GM19023 (cell line): ENCODE results near the gene TEX54.
"Not testable (repeated sequence)": the region's sequence is repeated elsewhere in the genome, so short reads cannot be mapped to it uniquely, and the experiment has no call there.

Experiments
- ATAC-seq: cut with Tn5 transposase; IDR thresholded peaks from one replicate; pipeline ENCODE4 v1.9.1; 2021; ENCODE audit warnings: mild to moderate bottlenecking, moderate library complexity; ENCODE audit not compliant: unreplicated experiment

The TEX54 gene

DNA sequence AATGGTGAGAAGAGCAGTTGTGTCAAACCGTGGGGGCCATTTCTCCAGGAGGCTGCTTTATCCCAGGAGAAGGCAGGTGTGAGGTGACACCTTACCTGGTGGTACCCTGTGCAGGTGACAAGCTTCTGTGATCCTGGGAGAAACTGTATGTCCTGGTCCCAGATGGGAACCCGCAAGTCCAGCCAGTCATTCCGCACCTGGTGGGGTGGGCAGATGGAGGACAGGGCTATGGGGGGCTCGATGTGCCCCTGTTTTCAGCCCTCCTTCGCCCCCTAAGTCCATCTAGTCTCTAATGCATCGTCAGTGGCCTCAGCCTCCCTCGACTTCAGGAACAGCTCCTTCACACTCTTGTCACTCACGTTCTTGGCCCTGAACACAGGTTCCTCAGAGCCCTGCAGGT, 2.7 kb upstream of the TEX54 start:
- ATAC-seq, result no peak

DNA sequence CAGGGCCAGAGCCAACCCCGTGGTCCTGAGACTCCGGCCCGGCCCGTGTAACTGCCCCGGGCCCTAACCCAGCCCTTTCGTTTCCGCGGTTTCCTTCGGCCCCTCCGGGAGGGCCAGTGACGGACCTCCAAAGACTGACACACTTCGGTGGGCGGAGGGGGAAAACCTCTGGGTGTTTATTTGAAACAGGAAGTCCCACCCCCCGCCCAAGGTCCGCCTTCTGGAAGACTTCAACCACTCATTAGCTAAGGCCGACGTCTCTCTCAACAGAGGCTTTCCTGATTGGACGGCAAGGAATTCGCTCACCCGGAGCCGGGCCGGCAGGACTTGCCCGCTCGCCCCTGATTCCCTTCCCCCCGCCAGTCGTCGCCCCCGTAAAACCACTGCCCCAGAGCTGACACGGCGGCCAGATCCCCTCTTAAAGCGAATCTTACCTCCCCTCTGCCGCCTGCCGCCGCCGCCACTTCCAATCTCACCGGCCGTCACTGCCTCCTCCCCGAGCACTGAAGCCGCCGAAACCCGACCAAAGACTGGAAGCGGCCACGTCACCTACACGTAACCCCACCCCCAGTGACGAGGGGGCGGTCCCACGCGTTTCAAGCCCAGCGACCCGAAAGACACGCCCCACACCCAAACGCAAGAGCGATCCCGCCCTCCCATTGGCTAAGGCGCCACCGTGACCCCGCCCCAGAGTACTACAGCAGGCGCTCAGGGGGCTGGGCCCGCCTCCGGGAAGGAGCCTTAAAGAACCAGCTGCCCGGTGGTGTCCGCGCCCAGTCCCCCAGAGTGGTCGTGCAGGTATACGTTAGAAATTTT, 913 bp downstream of the TEX54 start, which contains the start of gene STX5:
Gene STX5, minus strand, starts transcription at position 532 of the 816 bp plus-strand sequence. CDS start 808 bp downstream, outside the sequence.
- peak; percentile 88 for ATAC-seq

DNA sequence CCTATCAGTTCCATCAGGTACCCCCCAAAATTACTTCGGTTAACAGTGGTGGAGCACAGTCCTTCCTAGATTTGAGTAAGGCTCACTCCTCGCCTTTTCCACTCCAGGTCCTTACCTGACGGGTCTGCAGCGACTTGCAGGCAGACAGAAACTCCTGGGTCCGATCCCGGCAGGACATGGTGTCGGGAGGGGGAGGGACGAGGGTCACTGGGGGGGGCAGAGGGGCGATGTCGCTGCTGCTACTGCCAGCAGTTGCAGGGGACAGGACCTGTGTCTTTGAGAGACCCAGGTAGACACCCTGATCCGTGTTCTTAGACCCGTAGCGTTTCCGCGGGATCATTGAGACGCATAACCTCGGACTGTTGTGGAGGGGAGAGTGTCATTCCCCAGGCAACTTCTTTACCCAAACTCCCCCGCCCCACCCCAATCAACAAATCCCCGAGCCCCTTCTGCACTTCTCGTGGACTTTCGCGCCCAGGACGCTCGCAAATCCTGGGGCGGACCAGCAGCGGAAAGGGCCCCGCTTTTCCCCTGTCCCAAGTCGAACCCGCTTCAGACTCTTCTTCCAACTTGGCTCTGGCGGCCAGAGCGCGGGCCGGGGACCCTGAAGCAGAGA, 1.6 kb downstream of the TEX54 start:
- ATAC-seq, result peak; percentile 2

DNA sequence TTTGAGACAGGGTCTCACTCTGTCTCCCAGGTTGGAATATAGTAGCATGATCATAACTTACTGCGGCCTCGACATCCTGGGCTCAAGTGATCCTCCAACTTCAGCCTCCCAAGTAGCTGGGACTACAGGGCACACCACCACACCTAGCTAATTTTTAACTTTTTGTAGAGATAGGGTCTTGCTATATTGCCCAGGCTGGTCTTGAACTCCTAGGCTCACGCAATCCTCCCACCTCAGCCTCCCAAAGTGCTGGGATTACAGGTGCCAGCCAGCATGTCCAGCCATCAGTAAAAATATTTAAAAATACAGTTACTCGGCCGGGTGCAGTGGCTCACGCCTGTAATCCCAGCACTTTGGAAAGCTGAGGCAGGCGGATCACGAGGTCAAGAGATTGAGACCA, 4.5 kb downstream of the TEX54 start:
- ATAC-seq, result not testable (repeated sequence)

DNA sequence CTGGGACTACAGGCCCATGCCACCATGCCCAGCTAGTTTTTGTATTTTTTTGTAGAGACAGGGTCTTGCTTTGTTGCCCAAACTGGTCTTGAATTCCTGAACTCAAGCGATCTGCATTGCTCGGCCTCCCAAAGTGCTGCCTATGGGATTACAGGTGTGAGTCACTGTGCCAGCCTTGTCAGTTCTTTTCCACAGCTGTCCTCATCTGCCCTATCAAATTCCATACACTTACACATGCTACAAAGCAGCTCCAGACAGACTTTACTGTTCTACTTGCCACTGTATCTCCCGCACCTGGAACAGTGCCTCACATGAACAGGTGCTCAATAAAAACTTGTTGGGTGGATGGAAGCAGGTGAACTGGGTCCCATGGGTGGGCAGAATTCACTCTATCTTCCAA, 9.0 kb downstream of the TEX54 start:
- no peak for ATAC-seq

DNA sequence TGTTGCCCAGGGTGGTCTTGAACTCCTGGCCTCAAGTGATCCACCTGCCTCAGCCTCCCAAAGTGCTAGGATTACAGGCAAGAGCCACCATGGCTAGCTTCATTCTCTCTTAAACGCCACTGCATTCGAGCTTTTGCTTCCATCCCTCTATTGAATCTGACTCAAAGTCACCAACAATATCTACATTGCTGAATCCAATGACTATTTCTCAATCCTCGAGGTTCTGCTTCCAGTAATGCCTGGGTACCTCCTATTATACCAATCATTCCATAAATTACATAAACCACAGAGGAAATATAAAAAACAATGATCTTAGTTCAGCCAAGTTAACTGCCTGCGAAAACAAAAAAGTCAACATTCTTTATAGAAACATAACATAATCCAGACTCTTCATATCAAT, 15.5 kb downstream of the TEX54 start:
- no peak for ATAC-seq

DNA sequence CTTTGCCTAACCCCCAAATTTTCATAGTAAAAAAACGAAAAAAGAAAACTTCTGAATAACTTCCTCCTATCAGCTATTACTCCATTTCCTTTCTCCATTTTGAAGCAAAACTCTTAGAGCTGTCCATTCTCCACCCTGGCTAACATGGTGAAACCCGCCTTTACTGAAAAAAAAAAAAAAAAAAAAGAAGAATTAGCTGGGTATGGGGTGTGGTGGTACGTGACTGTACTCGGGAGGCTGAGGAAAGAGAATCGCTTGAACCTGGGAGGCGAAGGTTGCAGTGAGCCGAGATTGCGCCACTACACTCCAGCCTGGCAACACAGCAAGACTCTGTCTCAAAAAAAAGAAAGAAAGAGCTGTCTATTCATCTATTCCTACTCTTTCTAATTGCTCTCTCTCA, 16.1 kb downstream of the TEX54 start:
- ATAC-seq, result no peak

DNA sequence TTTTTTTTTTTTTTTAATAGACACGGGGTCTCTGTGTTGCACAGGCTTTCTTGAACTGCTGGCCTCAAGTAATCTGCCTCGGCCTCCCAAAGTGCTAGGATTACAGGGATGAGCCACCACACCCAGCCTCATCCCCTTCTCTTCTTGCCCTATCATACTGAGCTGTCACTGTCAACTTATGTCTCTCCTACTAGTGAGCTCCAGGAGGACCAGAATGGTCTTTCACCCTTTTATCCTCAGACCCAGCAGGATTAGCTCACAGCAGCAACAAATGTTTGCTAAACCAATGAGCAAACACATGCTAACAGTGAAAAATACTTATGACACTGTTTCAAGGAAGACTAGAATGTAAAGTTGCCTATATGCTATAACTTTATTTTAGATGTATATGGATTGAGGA, 21.0 kb downstream of the TEX54 start:
- no peak for ATAC-seq

DNA sequence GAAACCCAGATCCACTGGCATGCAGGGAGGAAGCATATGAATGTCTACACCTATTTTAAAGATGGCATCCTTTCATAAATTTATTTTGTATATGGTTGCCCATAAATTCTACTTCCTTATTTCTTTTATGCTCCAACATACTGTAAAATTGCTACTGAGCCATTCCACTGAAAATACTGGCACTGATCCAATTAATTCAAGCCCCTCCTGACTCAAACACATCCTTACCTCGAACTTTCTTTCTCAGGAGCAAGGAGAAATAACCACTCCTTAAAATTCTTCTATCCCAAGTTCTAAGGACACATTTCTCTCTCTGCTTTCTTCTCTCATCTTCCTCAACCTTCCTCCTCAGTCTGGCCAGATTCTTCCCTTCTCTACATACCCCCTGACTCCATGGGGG, 21.9 kb downstream of the TEX54 start:
- ATAC-seq, result no peak

DNA sequence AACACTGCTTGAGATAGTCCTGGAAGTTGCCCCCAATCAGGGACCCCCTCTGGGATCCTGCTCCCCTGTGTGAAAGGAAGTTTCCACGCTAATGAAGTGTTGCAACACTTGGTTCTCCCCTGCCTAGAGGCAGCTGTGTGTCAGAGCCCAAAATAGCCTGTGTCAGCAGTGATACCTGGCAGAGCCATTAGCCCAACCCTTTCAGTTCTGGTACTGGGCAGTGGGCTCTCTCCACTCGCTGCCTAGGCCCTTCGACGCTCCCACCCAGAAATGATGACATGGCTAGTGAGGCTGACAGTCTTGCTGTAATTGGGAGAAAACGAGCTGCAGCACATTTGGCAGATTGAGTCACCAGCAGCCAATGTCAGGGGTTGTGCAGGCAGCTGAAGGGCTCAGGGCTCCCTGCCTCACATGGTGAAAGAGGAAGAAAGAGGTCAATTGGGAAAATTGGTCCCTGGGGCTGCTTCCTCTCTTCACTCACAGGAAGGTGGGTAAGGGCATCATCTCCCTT, 26.0 kb downstream of the TEX54 start:
- ATAC-seq, result no peak

DNA sequence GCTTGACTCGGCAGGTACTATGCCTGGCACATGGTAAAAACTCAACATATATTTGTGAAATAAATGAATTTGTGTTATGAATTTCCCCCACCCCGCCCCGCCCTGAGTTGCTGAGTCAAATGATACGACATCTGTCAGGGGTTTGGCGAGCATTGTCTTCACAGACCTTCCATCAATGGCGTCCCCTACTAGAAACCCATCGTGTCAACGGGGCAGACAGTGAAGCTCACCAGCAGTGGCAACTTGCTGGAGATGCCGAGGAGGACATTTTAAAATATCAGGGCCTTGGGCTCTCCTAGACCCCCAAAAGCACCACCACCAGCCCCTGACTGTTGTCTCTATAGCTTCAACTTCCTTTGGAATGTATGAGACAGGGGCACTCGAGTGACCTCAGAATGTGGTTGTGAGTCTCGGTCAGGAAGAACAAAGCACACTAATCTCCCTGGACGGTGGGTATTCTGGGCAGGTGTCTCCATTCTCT, 26.6 kb downstream of the TEX54 start:
- ATAC-seq, result no peak

DNA sequence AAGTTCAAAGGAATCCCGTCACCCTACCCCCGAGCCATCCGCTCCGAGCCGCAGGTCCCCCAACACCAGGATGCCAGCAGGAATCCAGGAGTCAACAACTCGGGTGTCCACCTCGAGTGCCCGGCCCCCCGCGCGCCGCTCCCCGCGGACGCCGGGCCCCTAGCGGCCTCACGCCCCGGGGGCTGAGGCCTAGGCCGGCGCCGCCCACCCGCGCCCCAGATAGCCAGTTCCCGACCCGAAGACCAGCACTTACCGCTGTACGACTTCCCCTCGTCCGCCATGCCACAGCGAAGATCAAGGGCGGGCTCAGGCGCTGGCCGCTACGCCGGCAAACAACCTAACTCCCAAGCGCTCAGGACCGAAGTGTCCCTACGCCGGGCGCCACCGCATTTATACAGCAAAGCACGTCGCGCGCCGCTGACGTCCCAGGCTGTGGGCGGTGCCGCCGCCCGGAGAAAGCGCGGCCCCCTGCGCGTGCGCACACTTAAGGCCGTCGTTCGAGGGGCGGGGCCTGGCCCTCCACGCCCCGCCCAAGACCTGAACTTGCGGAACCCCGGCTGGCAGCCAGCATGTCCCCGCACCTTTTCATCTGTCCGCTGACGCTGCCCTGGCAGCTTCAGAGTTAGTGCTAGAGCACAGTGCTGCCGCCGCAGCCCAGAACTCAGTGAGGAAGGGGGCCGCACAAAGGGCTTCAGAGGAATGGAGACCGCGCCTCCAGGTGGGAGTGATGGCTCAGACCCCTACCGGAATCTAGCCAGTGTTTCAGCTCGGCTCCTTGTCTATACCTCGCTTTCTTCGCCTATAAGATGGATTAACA, 27.4 kb downstream of the TEX54 start, which contains the start of gene NXF1:
Gene NXF1, minus strand, starts transcription at position 365 of the 817 bp plus-strand sequence. Its CDS starts 84 bp downstream, at position 281.
- ATAC-seq, result peak; percentile 72

DNA sequence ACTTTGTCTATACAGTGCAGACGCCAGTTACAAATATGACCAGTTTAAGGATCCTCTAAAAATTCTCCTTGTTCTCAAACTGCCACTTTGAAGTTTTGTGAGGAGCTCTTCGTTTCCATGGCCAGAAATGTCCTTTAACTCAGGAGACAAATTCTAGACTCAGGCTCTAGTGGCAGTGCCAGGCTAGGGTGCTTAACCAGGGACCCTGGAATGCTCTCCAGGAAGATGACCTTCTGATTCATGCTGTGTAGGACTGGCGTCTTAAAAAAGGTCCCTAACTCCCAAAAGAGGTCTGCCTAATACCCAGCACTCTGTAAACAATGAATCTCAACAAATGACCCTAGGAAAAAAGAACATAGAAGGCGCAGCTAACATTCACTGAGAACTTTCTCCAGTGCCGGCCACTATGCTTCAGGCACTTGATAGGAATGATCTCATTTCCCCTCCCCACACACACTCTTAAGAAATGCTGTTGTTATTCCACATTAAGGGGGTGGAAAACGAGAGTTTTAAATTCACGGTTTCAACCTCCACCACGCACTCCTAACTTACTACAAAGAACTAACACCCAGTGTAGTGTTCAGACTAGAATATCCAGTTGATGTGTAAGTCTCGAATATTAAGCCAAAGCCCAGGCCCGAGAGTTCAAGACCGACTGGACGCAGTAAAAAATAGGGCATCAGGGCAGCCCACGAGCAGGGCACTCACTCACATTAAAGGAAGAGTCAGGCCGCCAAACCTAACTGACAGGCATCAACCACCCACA, 28.1 kb downstream of the TEX54 start:
- ATAC-seq, result no peak

DNA sequence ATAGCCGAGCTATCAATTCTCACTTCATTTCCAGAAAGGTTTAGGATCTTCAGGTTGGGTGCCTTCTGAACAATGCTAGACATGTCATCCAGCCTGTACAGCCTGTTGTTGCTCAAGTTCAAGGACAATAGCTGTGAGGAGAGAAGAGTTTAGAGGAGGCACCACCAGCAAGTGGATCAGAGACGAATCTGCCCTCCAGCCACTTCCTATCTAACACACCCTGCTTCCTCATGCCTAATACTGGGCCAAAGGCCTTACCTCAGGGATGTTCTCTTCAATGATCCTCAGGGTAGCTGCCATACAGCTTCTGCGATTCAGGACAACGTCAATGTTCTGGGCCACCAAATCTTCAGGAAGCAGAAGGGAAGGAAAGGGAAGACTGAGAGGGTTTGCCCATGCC, 31.6 kb downstream of the TEX54 start:
- no peak for ATAC-seq

DNA sequence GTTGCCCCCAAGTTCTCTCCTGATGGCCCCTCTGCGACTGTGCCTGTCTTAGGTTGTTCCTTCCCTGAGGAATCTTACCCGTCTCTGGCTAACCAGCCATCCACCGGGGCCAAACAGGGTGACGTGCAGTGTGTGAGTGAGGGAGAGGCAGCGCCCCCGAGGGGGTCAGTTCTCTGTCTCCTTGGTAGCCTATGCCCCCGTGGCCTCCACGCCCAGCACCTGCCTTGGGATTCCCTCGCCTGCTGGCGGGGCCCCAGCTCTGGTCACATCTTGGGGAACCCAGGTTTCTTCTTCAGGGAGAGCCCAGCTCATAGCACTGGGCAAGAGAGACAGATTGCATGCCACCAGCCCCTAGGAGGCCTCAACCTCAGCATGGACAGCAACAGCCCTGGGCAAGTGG, 33.2 kb downstream of the TEX54 start:
- ATAC-seq, result no peak

DNA sequence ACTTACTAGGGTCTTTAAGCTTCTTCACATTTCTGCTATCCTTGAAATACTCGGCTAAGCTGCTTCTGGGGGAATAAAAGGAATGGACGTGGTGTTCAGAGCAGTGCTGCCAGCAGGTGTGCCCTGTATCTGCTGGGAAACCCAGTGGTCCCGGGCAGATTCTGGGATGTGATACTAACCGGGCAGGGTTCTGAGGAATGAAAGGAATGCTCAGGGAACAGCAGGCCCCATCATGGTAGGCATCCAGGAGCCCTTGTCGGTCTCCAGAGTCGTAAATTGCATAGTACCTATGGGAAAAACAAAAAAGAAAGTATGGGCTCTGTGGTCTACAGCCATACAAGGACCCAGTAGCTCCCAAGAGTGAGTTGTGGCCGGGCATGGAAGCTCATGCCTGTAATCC, 36.4 kb downstream of the TEX54 start:
- no peak for ATAC-seq

DNA sequence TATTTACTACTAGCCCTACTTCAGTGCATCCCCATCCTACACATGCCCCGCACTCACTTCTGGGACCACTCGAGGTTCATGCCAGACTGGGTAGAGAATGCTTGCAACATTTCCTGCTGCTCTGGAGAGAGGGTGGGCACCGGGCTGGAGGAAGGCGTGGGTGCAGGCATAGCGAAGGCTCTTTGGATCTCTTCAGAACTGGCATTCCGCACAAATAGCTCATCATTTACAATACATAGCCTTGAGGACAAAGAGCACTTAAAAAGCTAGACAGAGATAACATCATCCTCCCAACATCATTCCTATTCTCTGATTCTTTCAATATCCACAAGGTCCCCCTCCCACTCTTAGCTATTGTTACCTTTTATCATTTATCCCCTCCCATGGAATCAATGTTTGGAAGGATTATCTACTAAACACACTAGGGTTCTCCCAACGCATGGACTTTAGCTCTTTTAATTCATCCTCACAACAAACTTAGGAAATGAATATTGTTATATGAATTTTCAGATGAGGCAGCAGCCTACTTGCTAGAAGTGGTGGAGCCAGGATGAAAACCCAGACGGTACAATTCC, 38.4 kb downstream of the TEX54 start:
- no peak for ATAC-seq

DNA sequence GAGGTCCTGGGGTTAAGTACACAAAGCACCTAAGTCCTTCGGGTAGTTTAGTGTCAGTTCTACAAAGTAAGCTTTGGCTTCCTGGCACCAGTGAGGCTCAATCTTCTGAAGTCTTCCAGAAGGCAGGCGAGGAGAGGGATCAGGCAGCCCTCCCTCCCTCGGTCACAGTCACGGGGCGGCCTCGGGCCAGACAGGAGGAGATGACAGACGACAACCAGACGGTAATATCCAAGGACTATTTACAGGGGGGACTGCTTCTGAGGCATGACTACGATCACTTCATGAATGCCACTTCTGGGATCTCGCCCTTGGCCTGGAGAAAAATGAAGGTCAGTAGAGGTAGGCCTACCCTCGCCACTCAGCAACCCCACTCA, 40.5 kb downstream of the TEX54 start:
- no peak for ATAC-seq

DNA sequence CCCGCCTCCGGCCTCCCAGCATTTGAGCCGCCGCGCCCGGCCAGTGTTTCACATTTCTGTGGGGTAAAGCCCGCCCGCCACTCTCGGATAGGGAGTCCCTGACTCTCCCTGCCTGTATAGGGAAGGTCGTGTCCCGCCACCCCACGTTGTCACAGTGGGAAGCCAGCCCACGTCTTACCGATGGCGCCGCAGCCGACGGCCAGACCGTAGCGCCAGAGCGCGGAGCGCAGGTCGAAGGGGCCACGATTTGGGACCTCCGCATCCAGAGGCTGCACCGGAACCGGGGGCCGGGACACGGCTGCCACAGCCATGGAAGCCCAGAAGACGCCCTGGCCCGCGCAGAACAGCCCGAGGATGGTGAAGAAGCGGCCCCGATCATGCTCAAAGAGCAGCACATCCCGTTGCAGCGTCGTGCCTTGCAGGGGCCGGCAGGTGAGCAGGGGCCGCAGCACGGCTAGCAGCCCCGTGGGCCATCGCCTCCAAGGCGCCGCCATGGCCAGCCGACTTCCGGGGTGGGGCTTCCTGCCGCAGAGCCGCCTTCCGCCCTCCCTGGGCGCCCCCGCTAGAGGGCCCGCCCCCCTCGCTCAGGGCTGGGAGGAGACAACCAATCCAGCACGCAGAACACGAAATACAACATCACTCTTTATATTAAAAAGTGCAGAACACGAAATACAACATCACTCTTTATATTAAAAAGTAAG, 41.0 kb downstream of the TEX54 start, which contains the start of gene TMEM223:
Gene TMEM223, minus strand, starts transcription at position 506 of the 701 bp plus-strand sequence. Its CDS starts 12 bp downstream, at position 494.
- peak; percentile 69 for ATAC-seq
